Activated T-helper 2 cell treated with anti-CD3 and anti-CD28 coated beads, Interferon-gamma antibody, Interleukin-2, Interleukin-4, amounts not matched to agents 10 μg/mL and 5 μg/mL and 100 μg/mL, durations not matched to agents 14 hours and 24 hours and 36 hours (primary cell): ENCODE measurements around the gene GMEB2. TPM values are rescaled to one million over a fixed set of nuclear protein-coding genes. Genes with fewer than 3 reads are reported as not detected.

ENCODE experiments used
- DNase-seq: peaks from one replicate; pipeline ENCODE4 v3.0.0; 2021; ENCODE audit warnings: low spot score
- H3K27ac Mint-ChIP-seq: one replicate; pipeline ENCODE4 v1.8.0; 2021; ENCODE audit warnings: mixed read lengths
- H3K27me3 Mint-ChIP-seq: one replicate; pipeline ENCODE4 v1.8.0; 2021; ENCODE audit warnings: low read depth, mixed read lengths
- H3K36me3 Mint-ChIP-seq: one replicate; pipeline ENCODE4 v1.8.0; 2021; ENCODE audit warnings: low read depth, mixed read lengths
- H3K4me1 Mint-ChIP-seq: one replicate; pipeline ENCODE4 v1.8.0; 2021; ENCODE audit warnings: low read depth, mixed read lengths
- H3K4me3 Mint-ChIP-seq: one replicate; pipeline ENCODE4 v1.8.0; 2021; ENCODE audit warnings: low read depth, mild to moderate bottlenecking, moderate library complexity, mixed read lengths
- H3K9me3 Mint-ChIP-seq: one replicate; pipeline ENCODE4 v1.8.0; 2021; ENCODE audit warnings: mixed read lengths
- intact Hi-C: fragments of 100-400 bp; cut with micrococcal nuclease; formaldehyde crosslinking; loops from one replicate; pipeline ENCODE4 v1.15.1; 2023
- total RNA-seq: library from RNA; stranded (reverse); gene quantifications from 2 replicates; pipeline ENCODE4 v1.2.3, GENCODE V29; 2022

Gene GMEB2
- total RNA-seq, 1 donor from 2014 or later = 13.6 TPM

DNA sequence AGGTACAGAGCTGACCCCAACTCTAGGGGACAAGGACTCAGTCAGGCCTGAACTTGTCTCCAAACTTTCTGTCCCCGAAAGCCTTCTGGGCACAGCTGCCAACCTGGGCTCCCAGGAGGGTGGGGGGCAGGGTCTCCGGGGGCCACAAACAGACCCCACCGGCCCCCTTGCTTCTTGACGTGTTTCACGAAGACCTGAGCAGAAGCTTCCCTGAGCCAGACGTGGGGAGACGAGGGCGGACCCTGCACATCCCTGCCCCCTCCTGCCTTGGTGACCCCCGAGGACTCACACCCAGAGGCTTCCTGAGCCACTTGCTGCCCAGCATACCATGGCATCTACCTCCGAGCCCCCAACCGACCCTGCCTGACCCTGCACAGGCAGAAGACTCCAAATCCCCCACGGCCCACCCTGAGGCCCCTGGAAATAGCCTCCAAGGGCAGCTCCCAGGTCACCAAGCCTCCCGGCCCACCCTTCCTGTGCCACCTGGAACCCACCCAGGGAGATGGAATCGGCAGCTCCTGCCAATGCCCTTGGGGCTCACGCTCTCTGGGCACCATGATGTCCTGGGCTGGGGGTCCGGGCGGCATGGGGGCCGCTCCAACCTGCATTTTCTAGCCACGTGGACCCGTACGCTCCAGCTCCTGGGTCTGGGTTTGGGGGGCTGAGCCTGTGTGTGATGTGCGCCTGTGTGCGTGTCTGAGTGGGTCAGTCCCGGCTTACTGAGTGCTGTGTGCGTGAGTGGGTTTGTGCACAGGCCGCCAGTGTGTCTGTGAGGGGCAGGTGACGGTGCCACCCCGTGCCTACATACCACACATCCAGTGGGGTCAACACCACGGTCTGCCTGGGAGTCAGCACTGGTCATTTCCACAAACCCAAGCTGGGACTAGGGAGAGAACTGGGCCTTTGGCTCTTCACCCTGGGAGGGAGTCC, 87.2 kb downstream of the GMEB2 start:
- no peak overlapping the region for H3K4me3 Mint-ChIP-seq
- no peak overlapping the region for H3K27ac Mint-ChIP-seq
- H3K9me3 Mint-ChIP-seq = no peaks in the 10 kb centered on the region
- intact Hi-C loops = loop anchor here (2.0 to 5.0 kb wide), 4 partner anchors 98 to 418 kb away; partner anchors contain the start of genes TPD52L2 and UCKL1
- H3K4me1 Mint-ChIP-seq = peaks cover 5% of the 10 kb centered on the region
- no peaks in the 10 kb centered on the region for H3K36me3 Mint-ChIP-seq
- DNase-seq = no peak
- H3K27me3 Mint-ChIP-seq = peaks cover 2% of the 10 kb centered on the region

DNA sequence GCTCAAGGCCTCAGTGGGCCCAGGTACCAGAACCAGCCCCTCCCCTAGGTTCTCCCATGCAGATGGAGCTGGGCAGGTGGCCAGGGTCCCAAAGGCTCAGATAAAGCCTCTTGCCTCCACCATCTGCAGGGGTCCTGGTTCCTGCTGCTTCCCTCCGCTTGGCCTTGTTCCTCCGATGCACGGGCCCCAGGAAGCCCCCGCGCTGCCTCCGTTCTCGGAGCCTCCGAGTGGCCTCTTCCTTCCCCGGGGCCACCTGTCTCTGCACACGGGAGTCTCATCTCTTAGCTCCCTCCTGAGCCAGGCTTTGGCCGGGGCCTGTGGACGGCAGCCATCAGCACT, 87.8 kb downstream of the GMEB2 start:
- Mint-ChIP-seq H3K36me3 (no peaks in the 10 kb centered on the region), H3K9me3 (no peaks in the 10 kb centered on the region), H3K27ac (no peak overlapping the region), H3K4me3 (no peak overlapping the region), H3K27me3 (peaks cover 2% of the 10 kb centered on the region), H3K4me1 (peaks cover 5% of the 10 kb centered on the region)
- no peak for DNase-seq
- intact Hi-C loops = loop anchor here (2.0 to 5.0 kb wide), 4 partner anchors 98 to 418 kb away; partner anchors contain the start of genes TPD52L2 and UCKL1

DNA sequence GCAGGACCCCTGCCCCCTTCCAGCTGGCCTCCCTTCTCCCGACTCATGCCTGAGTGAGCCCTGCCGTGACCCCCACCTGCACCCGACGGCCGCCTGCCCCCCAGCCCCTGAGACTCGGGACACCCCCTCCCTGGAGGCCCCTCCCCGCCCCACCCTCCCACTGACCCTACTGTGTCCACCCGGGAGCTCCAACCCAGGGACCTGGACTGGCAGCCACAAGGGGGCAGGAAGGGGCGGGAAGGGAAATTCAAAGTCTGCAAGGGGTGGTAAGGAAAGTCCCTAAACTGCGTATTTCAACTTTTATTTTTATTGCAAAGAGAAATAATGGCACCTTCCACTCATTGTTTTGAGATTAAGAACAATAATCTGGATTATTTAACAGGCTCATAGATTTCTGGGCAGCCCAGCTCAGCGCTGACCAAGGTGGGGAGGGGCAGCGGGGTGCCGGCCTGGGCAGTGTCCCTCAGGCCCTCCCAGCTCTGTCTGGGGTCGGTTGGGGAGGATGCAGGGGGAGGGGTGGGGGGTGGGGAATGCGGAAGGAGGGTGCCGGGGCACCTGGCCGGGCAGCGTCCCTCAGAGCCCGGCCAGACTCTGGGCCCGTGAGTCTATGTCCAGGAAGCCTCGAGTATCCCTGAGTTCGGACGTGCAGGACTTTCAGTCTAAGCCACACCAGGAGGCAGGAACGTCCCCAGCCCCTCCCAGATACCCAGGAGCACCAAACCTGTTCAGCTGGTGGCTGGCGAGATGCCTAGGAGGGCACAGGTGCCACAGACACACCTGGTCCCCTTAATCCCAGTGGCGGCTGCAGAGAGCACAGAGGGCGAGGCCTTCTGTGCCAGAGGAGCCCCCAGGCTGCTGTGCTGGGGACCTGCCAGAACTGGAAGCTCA, 88.5 kb downstream of the GMEB2 start:
- peak overlapping the region; percentile 87 for H3K27ac Mint-ChIP-seq
- intact Hi-C loops = loop anchor here (1.0 to 5.0 kb wide), 5 partner anchors 99 to 436 kb away; partner anchors contain the start of genes TPD52L2 and UCKL1
- no peak for DNase-seq
- no peaks in the 10 kb centered on the region for H3K9me3 Mint-ChIP-seq
- H3K4me3 Mint-ChIP-seq = no peak overlapping the region
- H3K27me3 Mint-ChIP-seq = no peaks in the 10 kb centered on the region
- H3K4me1 Mint-ChIP-seq = peaks cover 5% of the 10 kb centered on the region
- no peaks in the 10 kb centered on the region for H3K36me3 Mint-ChIP-seq

Other genes starting within 250 kb of the GMEB2 start
- gene KCNQ2, start 154.4 kb downstream of the GMEB2 start, total RNA-seq = not detected in 2 replicates
- 1.4 and 2.4 TPM in 2 replicates for gene EEF1A2, start 128.0 kb downstream of the GMEB2 start, total RNA-seq
- 135 and 143 TPM in 2 replicates for gene PPDPF, start 106.3 kb downstream of the GMEB2 start, total RNA-seq
- 0.32 and 0.46 TPM in 2 replicates for gene PTK6, start 89.7 kb downstream of the GMEB2 start, total RNA-seq
- gene SRMS, start 79.4 kb downstream of the GMEB2 start, total RNA-seq = not detected in 2 replicates
- 0.18 and 0.27 TPM in 2 replicates for gene FNDC11, start 72.9 kb downstream of the GMEB2 start, total RNA-seq
- 10.3 and 11.5 TPM in 2 replicates for gene HELZ2, start 52.9 kb downstream of the GMEB2 start, total RNA-seq
- 6.5 and 7.1 TPM in 2 replicates for gene STMN3, start 26.3 kb upstream of the GMEB2 start, total RNA-seq
- gene RTEL1, start 31.2 kb upstream of the GMEB2 start, total RNA-seq = 44.0 and 46.9 TPM in 2 replicates
- not detected in 2 replicates for gene TNFRSF6B, start 69.6 kb upstream of the GMEB2 start, total RNA-seq
- 59.0 and 59.1 TPM in 2 replicates for gene ARFRP1, start 80.9 kb upstream of the GMEB2 start, total RNA-seq
- 29.0 and 36.1 TPM in 2 replicates for gene ZGPAT, start 80.9 kb upstream of the GMEB2 start, total RNA-seq
- gene LIME1, start 109.6 kb upstream of the GMEB2 start, total RNA-seq = 15.7 TPM in 2 replicates
- gene SLC2A4RG, start 112.7 kb upstream of the GMEB2 start, total RNA-seq = 48.3 and 53.0 TPM in 2 replicates
- gene ZBTB46, start 204.2 kb upstream of the GMEB2 start, total RNA-seq = 1.1 and 1.9 TPM in 2 replicates
- gene ABHD16B, start 234.4 kb upstream of the GMEB2 start, total RNA-seq = 0.16 TPM in 1 of 2 replicates, not detected in the other
- gene TPD52L2, start 238.2 kb upstream of the GMEB2 start, total RNA-seq = 62.5 and 66.7 TPM in 2 replicates